Omental fat pad (tissue), 4 donors: Measurements from ENCODE around the gene CELSR3. TPM values are rescaled to one million over a fixed set of nuclear protein-coding genes. Genes with fewer than 3 reads are reported as not detected.
A peak's percentile ranks its signal among the peaks of the same experiment; 100 is the strongest.

Experiments
- ATAC-seq: fragments of 150-250 bp; one replicate; pipeline ENCODE4 v1.9.1; 2016; ENCODE audit warnings: mild to moderate bottlenecking, moderate library complexity; ENCODE audit not compliant: low FRiP score
- DNase-seq: peaks from one replicate; pipeline ENCODE4 v3.0.0-alpha.2; 2019; ENCODE audit warnings: low spot score
- total RNA-seq, 4 donors: library from RNA; depleted of rRNA; stranded (reverse); fragments of >200 nt; gene quantifications; one replicate each; pipeline ENCODE4 v1.1.0, GENCODE V29; 2016
- TF ChIP-seq, protein P1 (sequence below), 3 donors: fragments of 450-650 bp; IDR thresholded peaks; one replicate each; pipeline ENCODE4 v1.5.1; 2016 to 2017; ENCODE audit warnings: antibody characterized with exemption in 3 of 3, mild to moderate bottlenecking in 3 of 3, moderate library complexity in 2 of 3

CELSR3 gene
- total RNA-seq, 4 donors from 2014 or later, result 0.48 to 2.2 (median 1.1) TPM

DNA sequence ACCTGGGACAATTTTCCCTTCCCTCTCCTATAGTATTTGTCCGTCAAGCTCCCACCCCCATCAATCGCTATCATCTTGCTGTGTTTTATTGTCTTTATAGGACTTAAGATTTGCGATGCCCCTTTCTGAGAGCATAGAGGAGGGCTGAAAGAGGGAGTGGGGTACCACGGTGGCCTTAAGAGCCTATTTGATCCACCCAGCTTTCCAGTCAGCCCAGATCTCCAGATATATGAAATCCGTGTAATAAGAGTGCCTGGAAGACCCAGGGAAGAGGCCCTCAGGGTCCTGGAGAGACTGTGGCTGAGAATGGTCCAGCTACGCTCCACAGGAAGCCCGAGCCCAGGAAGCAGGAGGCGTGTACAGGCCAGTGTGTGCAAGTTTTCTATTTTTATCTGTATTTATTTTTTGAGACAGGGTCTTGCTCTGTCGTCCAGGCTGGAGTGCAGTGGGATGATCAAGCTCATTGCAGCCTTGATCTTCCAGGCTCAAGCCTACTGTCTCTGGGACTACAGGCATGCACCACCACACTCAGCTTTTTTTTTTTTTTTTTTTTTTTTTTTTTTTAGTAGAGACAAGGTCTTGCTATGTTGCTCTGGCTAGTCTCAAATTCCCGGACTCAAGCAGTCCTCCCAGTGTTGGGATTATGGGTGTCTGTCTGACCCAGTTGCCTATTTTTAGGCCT lies 24.0 kb upstream of the CELSR3 start:
- no peak for DNase-seq
- TF ChIP-seq, protein P1, sequence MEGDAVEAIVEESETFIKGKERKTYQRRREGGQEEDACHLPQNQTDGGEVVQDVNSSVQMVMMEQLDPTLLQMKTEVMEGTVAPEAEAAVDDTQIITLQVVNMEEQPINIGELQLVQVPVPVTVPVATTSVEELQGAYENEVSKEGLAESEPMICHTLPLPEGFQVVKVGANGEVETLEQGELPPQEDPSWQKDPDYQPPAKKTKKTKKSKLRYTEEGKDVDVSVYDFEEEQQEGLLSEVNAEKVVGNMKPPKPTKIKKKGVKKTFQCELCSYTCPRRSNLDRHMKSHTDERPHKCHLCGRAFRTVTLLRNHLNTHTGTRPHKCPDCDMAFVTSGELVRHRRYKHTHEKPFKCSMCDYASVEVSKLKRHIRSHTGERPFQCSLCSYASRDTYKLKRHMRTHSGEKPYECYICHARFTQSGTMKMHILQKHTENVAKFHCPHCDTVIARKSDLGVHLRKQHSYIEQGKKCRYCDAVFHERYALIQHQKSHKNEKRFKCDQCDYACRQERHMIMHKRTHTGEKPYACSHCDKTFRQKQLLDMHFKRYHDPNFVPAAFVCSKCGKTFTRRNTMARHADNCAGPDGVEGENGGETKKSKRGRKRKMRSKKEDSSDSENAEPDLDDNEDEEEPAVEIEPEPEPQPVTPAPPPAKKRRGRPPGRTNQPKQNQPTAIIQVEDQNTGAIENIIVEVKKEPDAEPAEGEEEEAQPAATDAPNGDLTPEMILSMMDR (IDR thresholded peaks at IDR 0.05), result no peak
- no peak for ATAC-seq

DNA sequence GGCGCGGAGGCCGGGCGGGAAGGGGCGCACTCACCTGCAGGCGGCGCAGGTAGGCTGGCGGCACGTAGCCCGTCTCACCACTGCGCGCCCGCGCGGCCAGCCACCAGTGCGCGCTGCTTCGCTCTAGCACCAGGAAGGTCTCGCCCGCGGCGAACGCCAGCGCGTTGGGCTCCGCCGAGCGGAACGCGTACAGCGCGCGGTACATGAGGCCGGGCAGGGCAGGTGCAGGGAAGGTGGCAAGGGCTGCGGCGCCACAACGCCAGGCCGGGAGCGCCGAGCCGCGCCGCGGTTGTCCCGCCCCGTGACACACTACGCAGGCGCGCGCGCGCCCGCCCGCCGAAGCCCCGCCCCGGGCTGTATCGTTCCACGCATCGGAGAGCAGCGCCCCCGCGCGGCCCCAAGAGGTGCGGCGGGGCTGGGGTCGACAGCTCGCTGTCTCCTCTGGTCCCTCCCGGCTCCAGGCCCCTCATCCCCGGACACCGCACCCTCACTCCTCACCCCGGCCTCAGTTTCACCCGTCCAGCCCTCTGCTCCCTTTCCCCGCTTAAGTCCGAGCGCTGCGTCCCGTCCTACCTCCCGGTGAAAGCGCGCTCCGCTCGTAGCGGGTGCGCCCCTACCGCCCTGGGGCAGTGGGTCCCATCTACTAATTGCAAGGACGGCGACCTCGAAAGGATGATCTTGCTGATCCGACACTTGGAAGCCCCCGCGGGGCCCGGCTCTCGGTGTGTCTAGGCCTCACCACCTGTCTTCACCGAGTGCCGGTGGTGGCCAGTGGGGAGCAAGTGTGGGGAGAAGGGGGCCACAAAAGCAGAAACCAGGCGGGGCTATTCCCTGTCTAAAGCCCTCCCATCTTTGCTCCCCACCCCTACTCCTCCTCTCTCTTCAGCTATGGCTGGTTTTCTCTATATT lies 23.2 kb upstream of the CELSR3 start, which contains the start of gene NCKIPSD:
Gene NCKIPSD, minus strand, starts transcription at position 313 of the 909 bp plus-strand sequence. Its CDS starts 108 bp downstream, at position 205.
- ATAC-seq, result peak; percentile 94
- peak; percentile 89 for DNase-seq
- TF ChIP-seq, protein P1 (IDR thresholded peaks at IDR 0.05), result peak in 2 of 3 donors; percentile 53 to 54

DNA sequence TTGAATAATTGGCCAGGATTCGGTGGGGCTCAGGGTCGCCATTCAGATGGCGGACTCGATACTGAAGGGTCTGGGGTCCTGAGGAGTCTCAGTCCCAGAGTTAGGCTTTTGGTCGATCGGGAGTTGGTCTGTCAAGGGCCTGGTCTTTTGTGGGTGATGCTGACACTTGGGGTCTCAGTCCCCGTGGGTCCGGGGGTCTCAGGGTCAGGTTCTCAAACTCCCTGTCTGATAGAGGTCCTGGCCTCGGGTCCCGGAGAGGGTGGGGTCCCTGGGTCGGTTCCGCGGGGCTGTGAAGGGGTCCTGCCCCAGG lies 22.6 kb upstream of the CELSR3 start:
- DNase-seq (no peak), ATAC-seq (no peak)
- TF ChIP-seq, protein P1 (IDR thresholded peaks at IDR 0.05), result no peak

DNA sequence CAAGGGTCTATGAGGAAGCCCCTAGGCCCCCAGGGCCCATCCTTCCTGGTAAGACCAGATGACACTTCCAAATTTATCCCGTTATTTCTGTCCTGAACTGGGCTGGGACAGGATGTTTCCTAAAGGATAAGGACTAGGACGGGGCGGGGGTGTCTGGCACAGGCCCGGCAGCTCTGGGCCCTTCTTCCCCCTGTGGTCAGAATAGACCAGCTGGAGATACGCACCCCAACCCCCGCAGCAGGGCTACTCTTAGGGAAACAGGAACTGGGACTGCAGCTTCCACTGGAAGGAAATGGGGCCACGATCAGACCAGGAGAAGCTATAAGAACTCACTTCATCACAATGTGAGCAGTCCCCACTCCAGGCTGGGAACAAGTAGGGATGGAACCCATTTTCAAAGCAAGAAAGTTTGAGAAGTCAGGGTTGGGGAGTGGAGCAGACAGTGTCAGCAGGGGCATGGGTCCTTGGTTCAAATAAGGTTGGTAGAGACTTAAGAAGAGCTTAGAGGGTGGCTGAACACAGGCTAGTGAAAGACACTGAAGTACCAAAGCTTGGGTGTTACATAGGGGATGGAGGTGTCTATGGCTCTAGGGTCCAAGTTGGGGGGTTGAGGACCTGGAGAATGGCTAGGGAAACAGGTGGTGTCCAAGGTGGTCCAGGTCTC lies 21.9 kb upstream of the CELSR3 start:
- ATAC-seq (no peak), DNase-seq (no peak)
- TF ChIP-seq, protein P1 (IDR thresholded peaks at IDR 0.05), result no peak

DNA sequence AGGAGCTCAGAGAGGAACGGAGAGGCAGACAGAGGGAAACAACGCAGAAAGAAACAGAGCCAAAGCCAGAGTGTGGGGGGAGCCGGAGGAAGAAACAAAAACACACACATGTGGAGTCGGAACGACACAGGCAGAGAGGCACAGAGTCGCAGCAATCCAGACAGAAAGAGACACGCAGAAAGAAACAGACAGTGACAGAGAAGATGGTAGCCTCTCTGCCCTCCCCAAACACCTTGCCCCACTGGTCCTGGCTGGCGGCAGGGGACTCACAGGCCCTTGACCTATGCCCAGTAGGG lies 21.3 kb upstream of the CELSR3 start:
- DNase-seq (no peak), ATAC-seq (no peak)
- TF ChIP-seq, protein P1 (IDR thresholded peaks at IDR 0.05), result no peak

DNA sequence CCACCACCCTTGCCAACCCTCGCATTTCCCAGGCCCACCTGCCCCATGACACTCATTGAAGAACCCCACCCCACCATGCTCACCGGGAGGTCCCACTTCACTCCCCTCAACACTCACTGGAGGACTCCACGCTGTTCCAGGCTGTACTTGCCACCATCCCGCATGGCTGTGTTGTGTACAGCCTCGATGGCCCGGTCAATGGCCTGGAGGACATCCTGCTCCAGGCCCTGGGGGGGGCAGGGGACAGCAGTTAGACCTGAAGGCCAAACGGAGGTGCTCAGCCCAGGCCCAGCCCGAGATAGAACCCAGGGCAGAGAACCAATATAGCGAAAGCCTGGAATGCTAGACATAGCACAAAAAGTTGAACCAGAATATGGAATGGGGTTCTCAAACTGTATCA lies 20.1 kb upstream of the CELSR3 start:
- ATAC-seq (no peak), DNase-seq (no peak)
- TF ChIP-seq, protein P1 (IDR thresholded peaks at IDR 0.05), result no peak
